IMR-90 (cell line): ENCODE results near the gene INPP5D. TPM values are rescaled to one million over a fixed set of nuclear protein-coding genes. Genes with fewer than 3 reads are reported as not detected.

ENCODE experiments used
- ATAC-seq: fragments of 200-7000 bp; cut with Tn5 transposase; 2 replicates; pipeline ENCODE4 v1.9.1; 2020; ENCODE audit warnings: low read depth, mild to moderate bottlenecking, moderate library complexity
- BruUV-seq: library from RNA; stranded (reverse); fragments of 400-500 nt; replicated peaks from 2 replicates; lab custom pipeline; 2021; lab: Mats Ljungman, UMichigan
- CTCF ChIA-PET: fragments of 300-600 bp; formaldehyde crosslinking; extraction: SDS; loops from one replicate; lab custom pipeline; 2021; ENCODE audit warnings: antibody characterized with exemption; lab: Yijun Ruan, JAX
- POLR2A ChIA-PET: fragments of 300-600 bp; sonication (Branson Sonifier 250); formaldehyde crosslinking; loops from one replicate; lab custom pipeline; 2022; ENCODE audit warnings: antibody characterized with exemption; ENCODE audit not compliant: unreplicated experiment; lab: Charles Lee
- DNase-seq: peaks from one replicate; pipeline ENCODE4 v3.0.0; 2013
- H2AFZ ChIP-seq: replicated peaks from 2 replicates; pipeline ENCODE3; 2013; ENCODE audit warnings: low read length, mild to moderate bottlenecking; ENCODE audit not compliant: poor library complexity
- H2AK5ac ChIP-seq: 2 replicates; pipeline ENCODE4 v1.6.1; 2013; ENCODE audit warnings: low read depth, low read length, inconsistent platforms
- H2AK9ac ChIP-seq: replicated peaks from 2 replicates; pipeline ENCODE3; 2013; ENCODE audit warnings: mild to moderate bottlenecking, low read depth, low read length, moderate library complexity; ENCODE audit not compliant: poor library complexity
- H2BK120ac ChIP-seq: 2 replicates; pipeline ENCODE4 v1.6.1; 2013; ENCODE audit warnings: low read depth, low read length, inconsistent platforms
- H2BK15ac ChIP-seq: 3 replicates; pipeline ENCODE4 v1.6.1; 2013; ENCODE audit warnings: low read depth, low read length, inconsistent platforms
- H2BK20ac ChIP-seq: 2 replicates; pipeline ENCODE4 v1.6.1; 2013; ENCODE audit warnings: low read depth, mild to moderate bottlenecking, inconsistent platforms, low read length, moderate library complexity
- H2BK5ac ChIP-seq: 2 replicates; pipeline ENCODE4 v1.6.1; 2013; ENCODE audit warnings: mild to moderate bottlenecking, low read depth, low read length, inconsistent platforms; ENCODE audit not compliant: poor library complexity, severe bottlenecking
- H3K14ac ChIP-seq: replicated peaks from 2 replicates; pipeline ENCODE4 v1.6.1; 2013; ENCODE audit warnings: low read depth, low read length, inconsistent platforms
- H3K18ac ChIP-seq: 2 replicates; pipeline ENCODE4 v1.6.1; 2013; ENCODE audit warnings: low read depth, low read length, control low read depth
- H3K23ac ChIP-seq: 2 replicates; pipeline ENCODE4 v1.6.1; 2013; ENCODE audit warnings: low read depth, low read length, inconsistent platforms
- H3K27ac ChIP-seq: 2 replicates; pipeline ENCODE4 v1.5.1; 2013; ENCODE audit warnings: mild to moderate bottlenecking, control low read depth, low read length; ENCODE audit not compliant: insufficient read depth
- H3K27me3 ChIP-seq: 2 replicates; pipeline ENCODE4 v1.6.1; 2013; ENCODE audit warnings: low read length; ENCODE audit not compliant: control insufficient read depth, insufficient read depth
- H3K36me3 ChIP-seq: 2 replicates; pipeline ENCODE4 v1.6.1; 2013; ENCODE audit warnings: low read length, mixed read lengths; ENCODE audit not compliant: control insufficient read depth, insufficient read depth
- H3K4ac ChIP-seq: 2 replicates; pipeline ENCODE4 v1.6.1; 2013; ENCODE audit warnings: low read depth, low read length, inconsistent platforms
- H3K4me1 ChIP-seq: 2 replicates; pipeline ENCODE4 v1.6.1; 2013; ENCODE audit warnings: low read length, mixed read lengths; ENCODE audit not compliant: control insufficient read depth, insufficient read depth
- H3K4me2 ChIP-seq: 2 replicates; pipeline ENCODE4 v1.6.1; 2013; ENCODE audit warnings: low read depth, mild to moderate bottlenecking, control low read depth, low read length, moderate library complexity
- H3K4me3 ChIP-seq: 2 replicates; pipeline ENCODE4 v1.5.1; 2013; ENCODE audit warnings: low read depth, mild to moderate bottlenecking, control low read depth, low read length, moderate library complexity; ENCODE audit not compliant: insufficient read depth
- H3K56ac ChIP-seq: 2 replicates; pipeline ENCODE4 v1.6.1; 2013; ENCODE audit warnings: low read length, inconsistent platforms; ENCODE audit not compliant: insufficient read depth; ENCODE audit errors: extremely low read depth
- H3K79me1 ChIP-seq, 2 experiments: 2 replicates each; pipeline ENCODE4 v1.6.1; 2013; ENCODE audit warnings: low read length in 2 of 2, inconsistent platforms in 1 of 2, low read depth in 1 of 2
- H3K9ac ChIP-seq: 2 replicates; pipeline ENCODE4 v1.6.1; 2013; ENCODE audit warnings: low read depth, low read length, control low read depth
- H3K9me1 ChIP-seq: 2 replicates; pipeline ENCODE4 v1.6.1; 2013; ENCODE audit warnings: low read length, inconsistent platforms; ENCODE audit not compliant: insufficient read depth
- H3K9me3 ChIP-seq: 2 replicates; pipeline ENCODE4 v1.6.1; 2013; ENCODE audit warnings: low read length; ENCODE audit not compliant: control insufficient read depth, insufficient read depth
- H4K20me1 ChIP-seq: 2 replicates; pipeline ENCODE4 v1.6.1; 2013; ENCODE audit warnings: low read length, inconsistent platforms; ENCODE audit not compliant: insufficient read depth
- H4K5ac ChIP-seq: 2 replicates; pipeline ENCODE4 v1.6.1; 2013; ENCODE audit warnings: mild to moderate bottlenecking, low read depth, low read length, control low read depth
- H4K8ac ChIP-seq, 2 experiments: 2 replicates each; pipeline ENCODE4 v1.6.1; 2013; ENCODE audit warnings: low read depth in 2 of 2, low read length in 2 of 2, control low read depth in 1 of 2, inconsistent platforms in 1 of 2
- H4K91ac ChIP-seq: 2 replicates; pipeline ENCODE4 v1.6.1; 2013; ENCODE audit warnings: low read depth, low read length, inconsistent platforms; ENCODE audit not compliant: insufficient read depth
- CHD1 ChIP-seq: IDR thresholded peaks from 2 replicates; pipeline ENCODE4 v1.6.1; 2012; ENCODE audit warnings: low read depth, low read length, improper control_type of control experiment
- CTCF ChIP-seq: conservative IDR thresholded peaks from 2 replicates; pipeline ENCODE4 v1.5.1; 2012; ENCODE audit warnings: mild to moderate bottlenecking, low read depth, low read length, improper control_type of control experiment
- MAZ ChIP-seq: IDR thresholded peaks from 2 replicates; pipeline ENCODE4 v1.6.1; 2012; ENCODE audit warnings: low read depth, mild to moderate bottlenecking, low read length, improper control_type of control experiment, moderate library complexity, borderline replicate concordance
- WGBS, 2 experiments: methylation state at CpG; one replicate each; pipeline versions ENCODE4 v1.1.5 to v1.1.7; 2013; ENCODE audit warnings: missing lambda C conversion rate in 2 of 2; ENCODE audit not compliant: insufficient read length in 1 of 2; ENCODE audit errors: extremely low coverage in 2 of 2; 5-methylcytosine and 5-hydroxymethylcytosine counted together
- dilution Hi-C: fragments of 300-500 bp; cut with HindIII; formaldehyde crosslinking; loops from one replicate; pipeline ENCODE4 v1.14.3; 2018; ENCODE audit warnings: low sequenced_read_pairs; ENCODE audit not compliant: unreplicated experiment
- in situ Hi-C: fragments of 300-500 bp; cut with MboI; formaldehyde crosslinking; loops from 3 replicates; pipeline ENCODE4 v1.14.3; 2019; ENCODE audit warnings: low sequenced_read_pairs, inconsistent platforms, mixed read lengths
- intact Hi-C: fragments of 100-400 bp; cut with micrococcal nuclease; formaldehyde crosslinking; loops from 2 replicates; pipeline ENCODE4 v1.10.0; 2022
- polyA plus RNA-seq, 3 experiments: library from polyadenylated mRNA; depleted of rRNA; stranded (reverse); fragments of >200 nt; gene quantifications; 2 replicates each; pipeline ENCODE4 v1.2.3, GENCODE V29; 2012; ENCODE audit warnings: low replicate concordance in 1 of 3
- total RNA-seq: library from RNA; depleted of rRNA; stranded (reverse); fragments of >200 nt; gene quantifications from 2 replicates; pipeline ENCODE4 v1.2.3, GENCODE V29; 2012

INPP5D gene
- total and polyA plus RNA-seq, 2 of the 4 experiments (the other 2 are of a cell fraction): 0.18 to 0.29 TPM

DNA sequence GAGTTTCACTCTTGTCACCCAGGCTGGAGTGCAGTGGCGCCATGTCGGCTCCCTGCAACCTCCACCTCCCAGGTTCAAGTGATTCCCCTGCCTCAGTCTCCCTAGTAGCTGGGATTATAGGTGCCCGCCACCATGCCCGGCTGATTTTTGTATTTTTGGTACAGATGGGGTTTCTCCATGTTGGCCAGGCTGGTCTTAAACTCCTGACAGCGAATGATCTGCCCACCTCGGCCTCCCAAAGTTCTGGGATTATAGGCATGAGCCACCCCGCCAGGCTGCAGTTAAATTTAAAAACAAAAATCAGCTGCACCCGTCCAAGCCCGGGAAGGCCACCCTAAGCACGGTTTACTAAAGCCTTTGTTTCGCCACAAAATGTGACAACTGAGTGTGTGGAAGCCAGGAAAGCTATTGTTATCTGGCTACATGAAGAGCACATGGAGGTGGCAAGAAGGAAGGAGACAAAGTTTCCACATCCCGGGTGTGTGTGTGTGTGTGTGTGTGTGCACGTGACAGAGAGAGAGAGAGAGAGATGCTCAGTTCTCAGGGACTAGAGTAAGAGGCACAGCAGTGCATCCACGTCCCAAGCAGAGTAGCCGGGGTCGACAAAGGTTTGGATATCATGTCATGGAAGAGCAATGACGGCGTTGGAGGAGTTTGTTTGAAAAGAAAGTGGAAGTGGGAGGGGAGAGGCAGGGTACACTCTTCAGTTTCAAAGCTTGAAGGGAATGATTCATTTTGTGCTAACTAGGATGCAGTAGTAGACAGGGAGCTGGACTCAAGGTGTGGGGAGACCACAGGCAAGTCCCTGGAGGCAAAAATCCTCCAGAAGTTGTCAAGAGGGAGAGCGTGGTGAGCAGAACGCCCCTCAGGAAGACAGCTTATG lies 20.1 kb downstream of the INPP5D start (continued):
- no peak for TF ChIP-seq MAZ

GRCh38 chr2:233080836-233081229 lies 20.7 kb downstream of the INPP5D start:
- H4K91ac ChIP-seq: no peak overlapping the region
- ChIA-PET POLR2A (no interaction called here), CTCF (no interaction called here)
- ATAC-seq (no peak), DNase-seq (no peak)
- no peak overlapping the region for H4K8ac ChIP-seq
- H2AK9ac ChIP-seq: no peak overlapping the region
- H3K23ac ChIP-seq: no peak overlapping the region
- H2AK5ac ChIP-seq: no peak overlapping the region
- H3K27ac ChIP-seq: no peak overlapping the region
- in situ Hi-C loops: no loop called here
- dilution Hi-C loops: no loop called here
- no peak overlapping the region for H3K14ac ChIP-seq
- H2BK15ac ChIP-seq: no peak overlapping the region
- no TSS peak for BruUV-seq
- no peaks in the 10 kb centered on the region for H3K4me1 ChIP-seq
- H4K5ac ChIP-seq: no peak overlapping the region
- no peaks in the 10 kb centered on the region for H3K36me3 ChIP-seq
- no peaks in the 10 kb centered on the region for H3K9me3 ChIP-seq
- H3K4me3 ChIP-seq: no peak overlapping the region
- no peak overlapping the region for H3K56ac ChIP-seq
- H3K27me3 ChIP-seq: peaks cover 11% of the 10 kb centered on the region
- TF ChIP-seq CHD1 (no peak), CTCF (no peak)
- no peak overlapping the region for H2BK120ac ChIP-seq
- H3K9me1 ChIP-seq: no peaks in the 10 kb centered on the region
- H2BK5ac ChIP-seq: no peak overlapping the region
- H3K79me1 ChIP-seq: no peaks in the 10 kb centered on the region
- H3K4me2 ChIP-seq: no peak overlapping the region
- no peak overlapping the region for H3K9ac ChIP-seq
- no peak overlapping the region for H2AFZ ChIP-seq
- no peak overlapping the region for H3K4ac ChIP-seq
- whole genome bisulfite sequencing, 2 experiments: 79% methylated on average over 4 of the region's 11 CpGs; no CpG with 5 or more reads in 1 of the 2 experiments
- H3K18ac ChIP-seq: no peak overlapping the region
- no peaks in the 10 kb centered on the region for H4K20me1 ChIP-seq
- intact Hi-C loops: no loop called here
- H2BK20ac ChIP-seq: no peak overlapping the region
